Effector memory CD4-positive, alpha-beta T cell (primary cell): Measurements from ENCODE around the gene ZPBP2.
A peak's percentile ranks its signal among the peaks of the same experiment; 100 is the strongest.

Experiments
- DNase-seq, 3 donors: peaks; one replicate each; pipeline ENCODE4 v3.0.0-alpha.2; 2020
- H3K27ac ChIP-seq: 2 replicates; pipeline ENCODE4 v1.7.0; 2013; ENCODE audit warnings: mild to moderate bottlenecking, low read length, moderate library complexity; ENCODE audit not compliant: insufficient read depth, poor library complexity, severe bottlenecking
- H3K27me3 ChIP-seq: replicated peaks from 2 replicates; pipeline ENCODE4 v1.7.0; 2013; ENCODE audit warnings: mild to moderate bottlenecking, low read length; ENCODE audit not compliant: insufficient read depth, control insufficient read depth, poor library complexity, severe bottlenecking
- H3K36me3 ChIP-seq: 2 replicates; pipeline ENCODE4 v1.7.0; 2013; ENCODE audit warnings: mild to moderate bottlenecking, low read length, moderate library complexity; ENCODE audit not compliant: control insufficient read depth, insufficient read depth
- H3K4me1 ChIP-seq: 2 replicates; pipeline ENCODE4 v1.7.0; 2013; ENCODE audit warnings: low read length, mild to moderate bottlenecking; ENCODE audit not compliant: control insufficient read depth, insufficient read depth, poor library complexity, severe bottlenecking
- H3K4me3 ChIP-seq: 2 replicates; pipeline ENCODE4 v1.7.0; 2013; ENCODE audit warnings: low read length, low read depth, mild to moderate bottlenecking; ENCODE audit not compliant: insufficient read depth, poor library complexity, severe bottlenecking
- H3K9me3 ChIP-seq: 2 replicates; pipeline ENCODE4 v1.7.0; 2013; ENCODE audit warnings: mild to moderate bottlenecking, low read length, moderate library complexity; ENCODE audit not compliant: control insufficient read depth

Gene ZPBP2

DNA sequence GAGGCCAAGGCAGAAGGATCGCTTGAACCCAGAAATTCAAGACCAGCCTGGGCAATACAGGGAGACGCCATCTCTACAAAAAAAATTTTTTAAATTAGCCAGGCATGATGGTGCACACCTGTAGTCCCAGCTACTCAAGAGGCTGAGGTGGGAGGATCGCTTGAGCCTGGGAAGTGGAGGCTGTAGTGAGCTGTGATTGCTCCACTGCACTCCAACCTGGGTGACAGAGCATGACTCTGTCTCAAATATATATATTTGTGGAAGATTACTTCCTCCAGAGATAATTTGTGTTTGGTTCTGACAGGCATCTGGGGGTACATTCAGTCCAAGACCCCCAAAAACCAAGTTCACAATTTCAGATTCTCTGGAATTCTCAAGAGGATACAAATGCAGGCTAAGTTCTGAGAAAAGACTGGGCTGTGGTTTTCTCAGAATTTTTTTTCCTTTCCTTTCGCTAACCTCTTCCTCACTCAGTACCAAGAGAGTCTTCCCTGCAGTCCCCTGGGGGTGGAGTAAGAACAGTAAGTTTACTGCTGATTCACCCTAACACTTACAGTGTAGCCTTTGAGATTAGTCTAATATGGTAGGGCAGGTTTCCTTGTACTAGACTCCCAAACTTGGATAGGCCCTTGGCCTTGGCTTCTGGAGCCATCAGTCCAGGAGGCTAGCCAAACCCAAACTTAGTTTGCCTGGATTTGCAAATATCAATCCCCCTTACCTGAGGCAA, 35.3 kb downstream of the ZPBP2 start:
- Histone ChIP-seq H3K4me1 (peaks cover 9% of the 10 kb centered on the region), H3K4me3 (no peak overlapping the region), H3K27me3 (no peaks in the 10 kb centered on the region), H3K9me3 (no peaks in the 10 kb centered on the region), H3K36me3 (no peaks in the 10 kb centered on the region), H3K27ac (no peak overlapping the region)
- DNase-seq = no peak

DNA sequence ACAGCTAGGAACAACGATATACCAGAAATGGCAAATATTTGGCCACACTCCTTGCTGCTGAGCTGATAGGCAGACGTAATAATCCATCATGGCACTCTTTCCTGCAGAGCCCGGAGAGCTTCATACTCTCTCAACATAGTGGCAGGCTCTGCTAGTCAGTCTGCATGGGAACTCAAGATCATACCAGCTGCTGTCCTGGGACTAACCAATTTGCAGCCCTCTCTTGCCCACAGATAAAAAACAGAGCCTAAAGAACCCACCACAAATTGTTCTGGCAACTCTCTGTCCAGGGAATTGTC, 36.9 kb downstream of the ZPBP2 start:
- Histone ChIP-seq H3K4me1 (peaks cover 9% of the 10 kb centered on the region), H3K36me3 (peaks cover 11% of the 10 kb centered on the region), H3K9me3 (no peaks in the 10 kb centered on the region), H3K4me3 (no peak overlapping the region), H3K27ac (no peak overlapping the region), H3K27me3 (no peaks in the 10 kb centered on the region)
- DNase-seq = no peak

DNA sequence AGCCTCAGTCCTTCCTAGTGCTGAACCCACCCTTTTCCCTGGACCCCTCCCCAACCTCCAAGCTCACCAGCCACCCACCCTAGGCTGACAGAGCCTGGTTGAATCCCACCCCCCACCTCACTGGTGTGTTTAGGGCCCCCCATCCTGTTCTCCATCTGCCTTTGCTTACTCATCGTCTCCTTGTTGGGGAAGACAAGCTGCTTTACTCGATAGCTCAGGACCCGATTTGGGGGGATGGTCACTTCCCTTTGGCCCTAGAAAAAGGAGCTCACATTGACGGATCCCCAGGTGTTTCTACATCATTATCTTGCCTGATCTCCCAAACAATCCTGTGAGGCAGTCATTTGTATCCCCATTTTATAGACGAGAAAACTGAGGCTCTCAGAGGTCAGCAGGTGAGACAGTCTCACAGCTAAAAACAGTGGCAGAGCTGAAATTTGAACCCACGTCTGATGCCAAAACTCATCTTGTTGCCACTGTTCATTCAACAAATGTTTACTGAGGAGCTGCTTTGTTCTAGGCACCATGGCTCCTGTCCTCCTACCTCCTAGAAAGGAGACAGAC, 40.9 kb downstream of the ZPBP2 start:
- Histone ChIP-seq H3K4me3 (no peak overlapping the region), H3K27me3 (no peaks in the 10 kb centered on the region), H3K36me3 (peaks cover 26% of the 10 kb centered on the region), H3K9me3 (no peaks in the 10 kb centered on the region), H3K27ac (no peak overlapping the region), H3K4me1 (peaks cover 1% of the 10 kb centered on the region)
- no peak for DNase-seq

DNA sequence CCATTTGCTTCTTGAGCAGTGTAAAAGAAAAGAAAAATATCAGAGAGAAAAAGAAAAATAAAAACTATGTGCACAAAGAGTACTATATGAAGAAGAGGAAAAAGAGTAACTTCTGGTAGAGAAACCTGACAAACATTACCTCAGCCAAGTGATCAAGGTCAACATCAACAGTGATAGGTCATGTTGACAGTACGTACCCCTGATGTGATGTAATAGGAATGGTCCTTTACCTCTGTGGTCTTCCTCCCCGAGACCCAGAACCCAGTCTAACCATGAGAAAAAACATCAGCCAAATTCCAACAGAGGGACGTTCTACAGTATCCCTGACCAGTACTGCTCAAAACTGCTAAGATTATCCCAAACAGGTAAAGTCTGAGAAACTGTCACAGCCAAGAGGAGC, 46.0 kb downstream of the ZPBP2 start:
- no peaks in the 10 kb centered on the region for H3K27me3 ChIP-seq
- H3K4me1 ChIP-seq = peaks cover 9% of the 10 kb centered on the region
- H3K9me3 ChIP-seq = no peaks in the 10 kb centered on the region
- H3K36me3 ChIP-seq = peaks cover 29% of the 10 kb centered on the region
- no peak for DNase-seq
- H3K27ac ChIP-seq = no peak overlapping the region
- no peak overlapping the region for H3K4me3 ChIP-seq

DNA sequence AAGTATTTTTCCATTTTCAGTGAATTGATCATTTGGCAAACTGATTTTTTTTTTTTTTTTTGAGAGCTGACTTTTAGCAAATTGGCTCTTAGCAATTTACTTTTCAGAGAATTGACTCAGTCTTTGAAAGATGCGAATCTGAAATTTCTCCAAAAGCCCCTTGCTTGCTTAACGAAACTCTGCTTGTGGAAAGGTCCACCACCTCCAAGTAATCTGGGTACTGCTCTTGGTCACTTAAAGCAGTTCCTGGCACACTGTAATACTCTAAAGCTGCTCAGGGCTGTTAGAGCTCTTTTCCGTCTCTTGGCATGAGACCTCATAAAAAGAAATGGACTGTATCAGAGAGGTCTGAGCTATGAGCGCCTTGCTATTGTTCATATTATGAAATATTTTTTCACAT, 47.6 kb downstream of the ZPBP2 start:
- Histone ChIP-seq H3K27ac (no peak overlapping the region), H3K36me3 (peaks cover 25% of the 10 kb centered on the region), H3K9me3 (no peaks in the 10 kb centered on the region), H3K4me3 (no peak overlapping the region), H3K27me3 (no peaks in the 10 kb centered on the region), H3K4me1 (peaks cover 17% of the 10 kb centered on the region)
- DNase-seq = no peak

DNA sequence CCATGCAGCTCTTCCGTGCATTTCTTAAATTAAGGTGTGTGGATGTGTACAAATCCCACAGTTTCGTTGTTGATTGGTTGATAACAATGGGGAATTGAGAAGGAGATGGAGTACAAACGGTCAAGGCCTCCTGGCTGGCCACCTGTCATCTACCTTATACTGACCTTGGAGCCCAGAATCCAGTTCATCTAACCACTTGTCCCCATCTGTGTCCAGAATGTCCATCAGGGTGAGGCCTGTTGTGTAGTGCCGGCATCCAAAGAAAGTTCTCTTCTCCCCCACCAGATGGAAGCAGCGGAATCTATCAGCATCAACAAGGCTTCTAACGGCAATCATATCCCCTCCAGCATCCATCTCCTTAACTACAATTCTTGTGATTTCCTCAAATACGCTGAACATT, 48.9 kb downstream of the ZPBP2 start:
- no peak for DNase-seq
- H3K36me3 ChIP-seq = peaks cover 26% of the 10 kb centered on the region
- H3K27me3 ChIP-seq = no peaks in the 10 kb centered on the region
- H3K9me3 ChIP-seq = no peaks in the 10 kb centered on the region
- H3K4me3 ChIP-seq = no peak overlapping the region
- peaks cover 30% of the 10 kb centered on the region for H3K4me1 ChIP-seq
- no peak overlapping the region for H3K27ac ChIP-seq

DNA sequence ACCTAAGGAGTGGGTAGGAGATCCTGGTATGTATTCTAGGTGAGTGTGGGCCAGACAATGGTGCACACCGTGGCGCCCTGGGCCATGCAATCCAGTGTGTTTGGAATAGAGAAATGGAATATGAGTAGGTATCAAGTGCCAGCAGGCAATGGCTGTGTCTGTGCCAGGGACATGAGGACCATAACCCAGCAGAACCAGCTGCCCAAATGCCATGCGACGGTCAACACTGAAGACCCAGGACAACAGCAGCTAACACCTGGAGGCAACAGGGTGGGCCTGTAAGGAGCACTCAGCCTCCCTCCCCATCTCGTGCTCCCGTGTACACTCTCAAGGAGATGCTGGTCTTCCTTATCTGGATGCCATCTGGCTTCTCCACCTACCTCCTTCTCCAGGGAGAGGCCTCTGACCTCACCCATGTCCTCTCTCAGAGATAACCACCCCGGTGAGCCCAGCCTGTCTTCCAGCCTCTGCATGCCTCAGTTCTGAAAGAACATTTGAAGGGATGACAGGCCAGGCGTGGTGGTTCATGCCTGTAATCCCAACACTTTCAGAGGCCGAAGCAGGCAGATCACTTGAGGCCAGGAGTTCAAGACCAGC, 51.2 kb downstream of the ZPBP2 start:
- no peaks in the 10 kb centered on the region for H3K27me3 ChIP-seq
- H3K4me1 ChIP-seq = peaks cover 33% of the 10 kb centered on the region
- H3K4me3 ChIP-seq = no peak overlapping the region
- no peak overlapping the region for H3K27ac ChIP-seq
- DNase-seq = no peak
- H3K36me3 ChIP-seq = peaks cover 42% of the 10 kb centered on the region
- no peaks in the 10 kb centered on the region for H3K9me3 ChIP-seq

DNA sequence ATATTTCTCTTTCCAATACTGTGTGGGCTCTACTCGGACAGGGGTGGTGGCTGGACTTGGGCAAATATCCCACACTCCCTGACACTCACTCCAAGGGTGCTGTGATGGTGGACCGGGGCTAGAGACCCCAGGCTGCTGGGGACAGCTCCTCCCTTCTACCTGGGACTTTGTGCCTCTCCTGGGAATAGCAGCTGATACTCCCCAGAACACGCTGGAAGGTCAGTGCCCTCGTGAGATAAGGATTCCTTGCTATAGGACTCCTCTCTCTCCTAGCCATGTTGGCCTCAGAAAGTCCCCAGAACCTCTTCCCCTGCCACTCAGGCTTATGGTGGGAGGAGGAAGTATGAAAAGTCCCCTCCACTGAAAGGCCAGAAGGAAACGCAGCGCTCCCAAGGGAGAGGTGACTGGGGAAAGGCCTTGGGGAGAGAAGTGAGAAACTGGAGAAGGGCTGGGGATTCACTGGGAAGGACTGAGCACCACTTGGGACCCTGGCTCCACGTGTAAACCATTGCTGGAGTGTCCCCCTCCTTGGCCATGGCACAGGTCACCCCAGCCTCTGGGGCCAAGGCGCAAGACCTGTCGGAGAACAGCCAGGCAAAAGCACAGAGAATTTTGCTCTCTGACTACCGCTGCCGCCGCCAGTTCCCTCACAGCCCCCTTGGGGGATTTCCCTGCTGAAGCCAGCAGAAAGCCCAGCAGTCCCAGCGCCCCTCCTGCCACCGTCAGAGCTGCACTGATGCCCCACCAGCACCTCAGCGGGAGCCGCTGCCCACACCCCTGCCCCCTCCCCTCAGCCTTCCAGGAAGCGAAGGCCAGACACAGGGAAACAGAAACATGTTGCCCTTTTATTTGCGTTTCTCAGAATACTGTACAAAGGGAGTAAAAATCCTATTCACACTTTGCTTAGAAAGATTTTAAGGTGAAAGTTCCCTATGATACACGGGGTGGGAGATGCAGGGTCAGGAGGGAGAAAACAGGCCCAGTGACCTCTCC, 52.5 kb downstream of the ZPBP2 start:
- peak in 2 of 3 donors; percentile 23 to 26 for DNase-seq
- peak overlapping the region; percentile 52 for H3K27ac ChIP-seq
- H3K27me3 ChIP-seq = no peaks in the 10 kb centered on the region
- no peak overlapping the region for H3K4me3 ChIP-seq
- peaks cover 42% of the 10 kb centered on the region for H3K36me3 ChIP-seq
- H3K4me1 ChIP-seq = peaks cover 46% of the 10 kb centered on the region
- no peaks in the 10 kb centered on the region for H3K9me3 ChIP-seq

DNA sequence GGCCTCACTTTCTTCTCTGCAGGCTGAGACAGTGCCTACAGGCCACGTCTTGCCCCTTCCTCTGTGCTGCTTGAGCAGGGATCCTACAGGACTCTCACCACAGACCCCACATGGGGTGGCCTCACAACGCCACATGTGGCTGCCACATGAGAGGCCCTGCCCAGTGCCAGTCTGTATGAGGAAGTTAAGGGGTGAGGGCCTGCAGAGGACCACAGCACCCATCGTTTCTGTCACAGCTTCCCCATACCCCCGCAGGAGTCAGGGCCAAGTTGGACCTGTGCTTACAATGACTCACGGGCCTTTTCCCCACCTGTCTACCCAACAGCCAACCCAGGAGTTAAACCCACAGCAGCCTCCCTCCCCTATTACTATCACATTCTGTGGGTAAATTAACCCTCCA, 53.3 kb downstream of the ZPBP2 start:
- Histone ChIP-seq H3K4me1 (peaks cover 54% of the 10 kb centered on the region), H3K36me3 (peaks cover 42% of the 10 kb centered on the region), H3K27ac (peak overlapping the region; percentile 52)

More for the DNA sequence above, 53.3 kb downstream of the ZPBP2 start:
- Histone ChIP-seq H3K9me3 (no peaks in the 10 kb centered on the region), H3K27me3 (no peaks in the 10 kb centered on the region), H3K4me3 (no peak overlapping the region)
- DNase-seq = no peak
